Stomach (tissue), 9 donors: ENCODE data around the gene CAPN15. TPM values are rescaled to one million over a fixed set of nuclear protein-coding genes. Genes with fewer than 3 reads are reported as not detected.
A peak's percentile ranks its signal among the peaks of the same experiment; 100 is the strongest.

Experiments used
- DNase-seq, 2 donors: peaks; one replicate each; pipeline versions ENCODE4 v3.0.0 to v3.0.0-alpha.2; 2013 to 2019
- H3K27ac ChIP-seq, 5 donors: fragments of 200-600 bp in 4 of 5; sonication (generic) in 4 of 5; one replicate each; pipeline ENCODE4 v1.5.1; 2013 to 2019; ENCODE audit warnings: mild to moderate bottlenecking in 1 of 5, moderate library complexity in 1 of 5
- H3K27me3 ChIP-seq, 3 donors: fragments of 200-600 bp; sonication (generic); one replicate each; pipeline ENCODE4 v1.5.1; 2017 to 2019; ENCODE audit warnings: mixed run types in 1 of 3
- H3K36me3 ChIP-seq, 4 donors: fragments of 200-600 bp; sonication (generic); 1 replicate in 3 of 4; 2 replicates in 1 of 4; pipeline ENCODE4 v1.5.1; 2016 to 2019
- H3K4me1 ChIP-seq, 4 donors: fragments of 200-600 bp; sonication (generic); one replicate each; pipeline ENCODE4 v1.5.1; 2016 to 2019
- H3K4me3 ChIP-seq, 4 donors: fragments of 200-600 bp; sonication (generic) in 3 of 4; one replicate each; pipeline ENCODE4 v1.5.1; 2016 to 2019; ENCODE audit warnings: mild to moderate bottlenecking in 1 of 4
- H3K9me3 ChIP-seq, 4 donors: fragments of 200-600 bp; sonication (generic); one replicate each; pipeline ENCODE4 v1.5.1; 2016 to 2019
- EP300 ChIP-seq: sonication (generic); formaldehyde crosslinking; IDR thresholded peaks from one replicate; pipeline ENCODE4 v1.6.1; 2017; ENCODE audit warnings: antibody characterized with exemption
- POLR2A ChIP-seq, 4 donors: fragments of 450-650 bp; IDR thresholded peaks; one replicate each; pipeline ENCODE4 v1.6.1; 2016; ENCODE audit warnings: antibody characterized with exemption in 4 of 4, control low read depth in 2 of 4, mild to moderate bottlenecking in 1 of 4, moderate library complexity in 1 of 4
- POLR2AphosphoS5 ChIP-seq, 3 donors: sonication (generic); formaldehyde crosslinking; IDR thresholded peaks; one replicate each; pipeline ENCODE4 v1.6.1; 2016; ENCODE audit warnings: antibody characterized with exemption in 3 of 3
- WGBS, 5 donors: extraction: QIAGEN DNeasy Blood & Tissue Kit in 3 of 5; methylation state at CpG; one replicate each; pipeline versions ENCODE4 v1.1.5 to v1.1.7; 2013 to 2018; 5-methylcytosine and 5-hydroxymethylcytosine counted together
- intact Hi-C: fragments of 100-400 bp; cut with DNase I; formaldehyde crosslinking; loops from one replicate; pipeline ENCODE4 v1.15.1; 2023; ENCODE audit warnings: low total_unique reads
- polyA plus RNA-seq, 3 donors: library from polyadenylated mRNA; stranded (reverse); fragments of 200-250 nt; gene quantifications; one replicate each; pipeline ENCODE4 v1.2.3, GENCODE V29; 2013
- total RNA-seq, 5 donors: library from RNA; depleted of rRNA; stranded (reverse); fragments of >200 nt; gene quantifications; one replicate each; pipeline versions ENCODE4 v1.1.0 to v1.2.3, GENCODE V29; 2014 to 2016
- TF ChIP-seq, protein P1 (sequence below), 7 experiments: fragments of 450-650 bp in 4 of 7; fragments of 200-600 bp in 3 of 7; sonication (generic) in 3 of 7; IDR thresholded peaks; one replicate each; pipeline ENCODE4 v1.5.1; 2016 to 2019; ENCODE audit warnings: antibody characterized with exemption in 7 of 7, control low read depth in 2 of 7, mild to moderate bottlenecking in 1 of 7
- donor health status: healthy with polysubstance abuse.
- donor health status: Bipolar disorder and iron deficiency.
- donor health status: healthy.

Gene CAPN15
- total and polyA plus RNA-seq, 8 donors: 25.2 to 235 (median 35.0) TPM

DNA sequence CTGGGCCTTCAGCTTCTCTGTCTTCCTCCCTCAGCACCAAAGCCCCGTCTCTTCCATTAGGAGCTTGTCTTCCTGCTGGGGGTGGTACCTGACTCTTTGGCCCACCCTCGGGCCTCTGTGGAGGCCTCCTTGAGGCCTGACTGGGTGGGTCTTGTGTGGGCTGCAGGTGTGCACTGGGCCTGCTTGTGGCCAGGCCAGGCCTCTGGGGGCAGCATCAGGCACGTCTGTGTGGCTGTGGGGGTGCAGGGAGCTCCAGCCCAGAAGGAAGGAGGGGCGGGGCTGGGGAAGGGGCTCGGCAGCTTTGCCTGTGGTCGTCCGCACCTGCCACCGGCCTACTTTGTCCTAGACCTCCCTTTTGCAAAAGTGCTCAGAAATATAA, 49.3 kb downstream of the CAPN15 start:
- 36 to 52% (median 41%) methylated on average over 8 of the region's 8 CpGs for WGBS, 5 donors
- no peak for TF ChIP-seq POLR2A (IDR thresholded peaks at IDR 0.05)
- TF ChIP-seq, protein P1, sequence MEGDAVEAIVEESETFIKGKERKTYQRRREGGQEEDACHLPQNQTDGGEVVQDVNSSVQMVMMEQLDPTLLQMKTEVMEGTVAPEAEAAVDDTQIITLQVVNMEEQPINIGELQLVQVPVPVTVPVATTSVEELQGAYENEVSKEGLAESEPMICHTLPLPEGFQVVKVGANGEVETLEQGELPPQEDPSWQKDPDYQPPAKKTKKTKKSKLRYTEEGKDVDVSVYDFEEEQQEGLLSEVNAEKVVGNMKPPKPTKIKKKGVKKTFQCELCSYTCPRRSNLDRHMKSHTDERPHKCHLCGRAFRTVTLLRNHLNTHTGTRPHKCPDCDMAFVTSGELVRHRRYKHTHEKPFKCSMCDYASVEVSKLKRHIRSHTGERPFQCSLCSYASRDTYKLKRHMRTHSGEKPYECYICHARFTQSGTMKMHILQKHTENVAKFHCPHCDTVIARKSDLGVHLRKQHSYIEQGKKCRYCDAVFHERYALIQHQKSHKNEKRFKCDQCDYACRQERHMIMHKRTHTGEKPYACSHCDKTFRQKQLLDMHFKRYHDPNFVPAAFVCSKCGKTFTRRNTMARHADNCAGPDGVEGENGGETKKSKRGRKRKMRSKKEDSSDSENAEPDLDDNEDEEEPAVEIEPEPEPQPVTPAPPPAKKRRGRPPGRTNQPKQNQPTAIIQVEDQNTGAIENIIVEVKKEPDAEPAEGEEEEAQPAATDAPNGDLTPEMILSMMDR (IDR thresholded peaks at IDR 0.05): no peak
- TF ChIP-seq POLR2AphosphoS5 (IDR thresholded peaks at IDR 0.05): no peak
- no peak for TF ChIP-seq EP300
- intact Hi-C loops: loop anchor here (10.0 kb wide), 1 partner anchor 78 kb away; no protein-coding TSS in a partner anchor

DNA sequence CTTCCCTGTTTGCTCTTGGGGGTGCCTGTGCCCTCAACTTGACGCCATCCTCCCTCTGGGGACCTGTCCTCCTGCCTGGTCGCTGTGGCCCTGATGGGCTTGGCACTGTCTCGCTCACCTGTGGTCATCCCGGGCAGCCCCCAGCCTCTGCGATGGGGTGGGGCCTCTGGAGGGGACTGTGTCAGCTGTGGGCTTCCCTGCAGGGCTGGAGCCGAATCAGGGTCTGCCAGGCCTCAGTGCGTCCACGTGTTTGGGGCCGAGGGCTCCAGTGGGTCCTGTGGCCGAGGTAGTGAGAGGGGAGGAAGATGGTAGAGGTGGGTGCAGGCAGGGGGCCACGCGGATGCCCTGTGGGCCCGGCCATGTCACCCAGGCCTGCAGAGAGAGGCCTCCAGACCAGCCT, 50.3 kb downstream of the CAPN15 start:
- intact Hi-C loops: loop anchor here (10.0 kb wide), 1 partner anchor 77 kb away; no protein-coding TSS in a partner anchor

More for the DNA sequence above, 49.3 kb downstream of the CAPN15 start:
- Histone ChIP-seq H3K4me1 (peaks cover 0 to 39% (median 25%) of the 10 kb centered on the region in 4 donors), H3K4me3 (no peak overlapping the region), H3K27ac (no peak overlapping the region), H3K9me3 (no peaks in the 10 kb centered on the region), H3K36me3 (peaks cover 11 to 55% (median 42%) of the 10 kb centered on the region in 4 donors), H3K27me3 (no peaks in the 10 kb centered on the region)
- DNase-seq: no peak

DNA sequence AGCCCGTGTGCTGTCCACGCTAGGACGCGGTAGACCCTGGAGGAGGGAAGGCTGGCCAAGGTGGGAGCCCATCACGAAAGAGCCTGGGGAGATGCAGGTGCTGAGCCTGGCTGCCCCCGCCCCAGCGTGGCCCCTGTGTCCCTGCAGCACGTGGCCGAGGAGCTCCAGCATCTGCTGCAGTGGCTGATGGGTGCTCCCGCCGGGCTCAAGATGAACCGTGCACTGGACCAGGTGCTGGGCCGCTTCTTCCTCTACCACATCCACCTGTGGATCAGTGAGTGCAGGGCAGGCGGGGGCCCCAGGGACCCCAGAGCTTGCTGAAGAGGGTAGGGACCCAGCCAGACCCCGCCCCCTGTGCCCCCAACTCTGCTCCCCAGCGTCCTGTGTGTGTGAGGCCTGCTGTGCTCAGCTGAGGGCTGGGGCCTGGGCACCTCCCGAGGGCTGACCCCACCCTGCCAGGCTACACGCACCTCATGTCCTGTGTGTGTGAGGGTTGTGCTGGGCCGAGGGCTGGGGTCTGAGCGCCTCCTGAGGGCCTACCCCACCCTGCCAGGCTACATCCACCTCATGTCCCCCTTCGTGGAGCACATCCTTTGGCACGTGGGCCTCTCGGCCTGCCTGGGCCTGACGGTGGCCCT, 50.8 kb downstream of the CAPN15 start:
- 81 to 89% (median 83%) methylated on average over 8 to 24 of the region's 24 CpGs for WGBS, 5 donors
- Histone ChIP-seq H3K4me3 (peak overlapping the region in 2 of 4 donors; percentile 32 to 34), H3K27ac (no peak overlapping the region), H3K4me1 (peaks cover 0 to 36% (median 30%) of the 10 kb centered on the region in 4 donors), H3K36me3 (peaks cover 11 to 59% (median 42%) of the 10 kb centered on the region in 4 donors), H3K9me3 (no peaks in the 10 kb centered on the region), H3K27me3 (no peaks in the 10 kb centered on the region)
- TF ChIP-seq POLR2AphosphoS5 (IDR thresholded peaks at IDR 0.05): no peak
- TF ChIP-seq POLR2A (IDR thresholded peaks at IDR 0.05): no peak
- TF ChIP-seq, protein P1 (IDR thresholded peaks at IDR 0.05): no peak
- no peak for TF ChIP-seq EP300
- intact Hi-C loops: loop anchor here (10.0 kb wide), 1 partner anchor 76 kb away; no protein-coding TSS in a partner anchor
- no peak for DNase-seq

More for the DNA sequence above, 50.3 kb downstream of the CAPN15 start:
- H3K27me3 ChIP-seq: no peaks in the 10 kb centered on the region
- 81 to 97% (median 92%) methylated on average over 6 to 13 of the region's 13 CpGs for WGBS, 5 donors
- no peaks in the 10 kb centered on the region for H3K9me3 ChIP-seq
- DNase-seq: no peak
- H3K27ac ChIP-seq: no peak overlapping the region
- TF ChIP-seq, protein P1 (IDR thresholded peaks at IDR 0.05): no peak
- TF ChIP-seq EP300: no peak
- peaks cover 0 to 37% (median 25%) of the 10 kb centered on the region in 4 donors for H3K4me1 ChIP-seq
- H3K36me3 ChIP-seq: peaks cover 11 to 56% (median 39%) of the 10 kb centered on the region in 4 donors
- H3K4me3 ChIP-seq: no peak overlapping the region

DNA sequence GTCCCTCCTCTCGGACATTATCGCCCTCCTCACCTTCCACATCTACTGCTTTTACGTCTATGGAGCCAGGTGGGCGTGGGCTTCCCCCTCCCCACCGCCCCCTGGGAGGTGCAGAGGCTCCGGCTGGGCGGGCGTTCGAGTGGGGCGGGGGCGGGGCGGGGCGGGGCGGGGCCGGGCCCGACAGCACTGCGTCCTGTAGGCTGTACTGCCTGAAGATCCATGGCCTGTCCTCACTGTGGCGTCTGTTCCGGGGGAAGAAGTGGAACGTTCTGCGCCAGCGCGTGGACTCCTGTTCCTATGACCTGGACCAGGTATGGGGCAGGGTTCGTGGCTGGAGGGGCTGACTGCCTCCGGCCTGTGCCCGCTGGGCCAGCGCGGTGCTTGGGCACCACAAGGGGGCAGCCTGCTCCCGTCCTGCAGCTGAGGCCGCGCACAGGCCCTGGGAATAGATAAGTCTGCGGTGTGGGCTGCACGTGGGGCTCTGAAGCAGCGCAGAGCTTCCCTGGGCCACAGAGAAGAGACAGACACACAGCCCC, 51.4 kb downstream of the CAPN15 start:
- Histone ChIP-seq H3K27ac (no peak overlapping the region), H3K4me1 (peaks cover 0 to 37% (median 35%) of the 10 kb centered on the region in 4 donors), H3K9me3 (no peaks in the 10 kb centered on the region), H3K4me3 (peak overlapping the region in 3 of 4 donors; percentile 12 to 34 (median 32)), H3K36me3 (peaks cover 11 to 56% (median 38%) of the 10 kb centered on the region in 4 donors), H3K27me3 (no peaks in the 10 kb centered on the region)
- intact Hi-C loops: loop anchor here (10.0 kb wide), 1 partner anchor 76 kb away; no protein-coding TSS in a partner anchor
- TF ChIP-seq, protein P1 (IDR thresholded peaks at IDR 0.05): peak in 5 of 7 experiments; percentile 55 to 86 (median 85)
- no peak for TF ChIP-seq POLR2A (IDR thresholded peaks at IDR 0.05)
- TF ChIP-seq POLR2AphosphoS5 (IDR thresholded peaks at IDR 0.05): peak in 1 of 3 donors; percentile 69
- WGBS, 5 donors: 13 to 34% (median 23%) methylated on average over 9 to 34 of the region's 34 CpGs
- peak; percentile 85 to 90 for DNase-seq
